ENCODE data around the gene GSG1L.

Gene GSG1L

GRCh38 chr16:27786923-27787625, 276.4 kb downstream of the GSG1L start:
- DNase-seq, result no peak

- DNase-seq, result no peak
Measured at GRCh38 chr16:27786221-27786922, 277.1 kb downstream of the GSG1L start.

- no peak for DNase-seq
Measured at GRCh38 chr16:27785307-27785678, 278.2 kb downstream of the GSG1L start.

GRCh38 chr16:27784351-27785306, 278.9 kb downstream of the GSG1L start:
- DNase-seq, result no peak

GRCh38 chr16:27781981-27782880, 281.3 kb downstream of the GSG1L start:
- no peak for DNase-seq

- no peak for DNase-seq
Measured at GRCh38 chr16:27781195-27781524, 282.4 kb downstream of the GSG1L start.

GRCh38 chr16:27780468-27781194, 282.9 kb downstream of the GSG1L start:
- no peak for DNase-seq

GRCh38 chr16:27779641-27780164, 283.8 kb downstream of the GSG1L start:
- peak; percentile 42 for DNase-seq

- DNase-seq, result no peak
Measured at GRCh38 chr16:27778926-27779570, 284.5 kb downstream of the GSG1L start.

GRCh38 chr16:27778171-27778925, 285.2 kb downstream of the GSG1L start:
- DNase-seq, result no peak

GRCh38 chr16:27777527-27777926, 286.0 kb downstream of the GSG1L start:
- DNase-seq, result no peak

- DNase-seq, result no peak
Measured at GRCh38 chr16:27776556-27777225, 286.8 kb downstream of the GSG1L start.

GRCh38 chr16:27775254-27775653, 288.3 kb downstream of the GSG1L start:
- DNase-seq, result no peak

- no peak for DNase-seq
Measured at GRCh38 chr16:27774779-27775178, 288.7 kb downstream of the GSG1L start.

GRCh38 chr16:27773344-27773743, 290.2 kb downstream of the GSG1L start:
- DNase-seq, result no peak

- DNase-seq, result no peak
Measured at GRCh38 chr16:27772093-27772825, 291.3 kb downstream of the GSG1L start.

- DNase-seq, result no peak
Measured at GRCh38 chr16:27771201-27771910, 292.2 kb downstream of the GSG1L start.
